ENCODE measurements around the gene SCD5. TPM values are rescaled to one million over a fixed set of nuclear protein-coding genes. Genes with fewer than 3 reads are reported as not detected.

Gene SCD5
- total and polyA plus RNA-seq, 2 of the 4 experiments (the other 2 are of a cell fraction): 12.4 to 13.5 TPM

DNA sequence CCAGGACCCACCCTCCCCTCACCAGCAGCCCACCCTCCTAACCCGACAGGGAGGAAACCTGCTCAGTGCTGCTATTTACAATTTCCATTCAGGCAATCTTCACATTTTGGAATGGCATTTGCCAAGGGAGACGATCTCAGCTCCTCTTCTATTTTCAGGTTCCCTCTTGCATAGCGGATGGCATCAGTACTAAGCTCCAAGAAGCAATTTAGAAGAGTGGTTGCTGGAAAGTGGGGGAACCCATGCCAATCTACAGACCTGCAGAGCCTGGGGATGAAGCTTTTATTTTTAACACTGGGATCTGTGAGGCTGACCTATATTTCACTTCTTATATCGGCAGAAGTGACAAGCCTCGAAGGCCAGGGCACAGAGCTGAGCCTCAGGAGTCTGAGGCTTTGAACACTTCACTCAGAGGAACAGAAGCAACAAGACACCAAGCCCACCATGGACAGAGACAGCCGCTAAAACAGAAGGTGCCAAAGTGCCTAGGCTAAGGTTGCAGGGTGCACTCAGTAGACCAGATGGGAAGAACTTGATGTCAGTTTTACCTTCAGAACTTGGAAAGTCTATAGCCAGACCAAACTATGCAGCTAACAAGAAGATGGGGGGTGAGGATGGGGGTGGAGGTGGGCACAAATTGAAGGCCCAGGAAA lies 44.0 kb downstream of the SCD5 start:
- Histone ChIP-seq H2BK20ac (ENCODE audit: low read depth, low read length) (no peak overlapping the region), H3K4me1 (ENCODE audit: control insufficient read depth, insufficient read depth, low read length) (peaks cover 5% of the 10 kb centered on the region), H2BK5ac (ENCODE audit: low read depth, low read length, poor library complexity, severe bottlenecking) (no peak overlapping the region), H3K4ac (ENCODE audit: low read depth, low read length) (no peak overlapping the region), H2BK15ac (ENCODE audit: low read depth, low read length) (no peak overlapping the region), H2BK120ac (ENCODE audit: low read depth, low read length) (no peak overlapping the region), H4K20me1 (ENCODE audit: insufficient read depth, low read length) (no peaks in the 10 kb centered on the region; the same call in 1 of the 2 replicates), H3K56ac (ENCODE audit: extremely low read depth, insufficient read depth, low read length) (no peak overlapping the region), H3K9ac (ENCODE audit: low read depth, low read length) (no peak overlapping the region), H2AK9ac (replicated peaks; ENCODE audit: low read depth, low read length, poor library complexity) (no peak overlapping the region), H3K18ac (ENCODE audit: low read depth, low read length) (no peak overlapping the region), H3K36me3 (ENCODE audit: control insufficient read depth, insufficient read depth, low read length) (no peaks in the 10 kb centered on the region), H3K27me3 (ENCODE audit: control insufficient read depth, insufficient read depth, low read length) (no peaks in the 10 kb centered on the region), H4K8ac (ENCODE audit: low read depth in 2 of 2, low read length in 2 of 2) (no peak overlapping the region), H4K91ac (ENCODE audit: insufficient read depth, low read depth, low read length) (no peak overlapping the region), H3K9me3 (ENCODE audit: control insufficient read depth, insufficient read depth, low read length) (no peaks in the 10 kb centered on the region), H2AK5ac (ENCODE audit: low read depth, low read length) (no peak overlapping the region), H4K5ac (ENCODE audit: low read depth, low read length) (no peak overlapping the region), H3K14ac (replicated peaks; ENCODE audit: low read depth, low read length) (no peak overlapping the region), H3K4me2 (ENCODE audit: low read depth, low read length) (no peak overlapping the region), H2AFZ (replicated peaks; ENCODE audit: low read length, poor library complexity) (no peak overlapping the region), H3K79me1 (ENCODE audit: low read depth in 1 of 2, low read length in 2 of 2) (peaks cover 3 to 10% of the 10 kb centered on the region in 2 experiments; a peak in 2 of 4 replicates), H3K9me1 (ENCODE audit: insufficient read depth, low read length) (no peaks in the 10 kb centered on the region), H3K4me3 (ENCODE audit: insufficient read depth, low read depth, low read length) (no peak overlapping the region), H3K23ac (ENCODE audit: low read depth, low read length) (no peak overlapping the region), H3K27ac (ENCODE audit: insufficient read depth, low read length) (no peak overlapping the region)
- CTCF ChIA-PET: interaction anchor here (1.0 kb wide), 1 partner anchor 12 kb away, joined by 4 read pairs; no protein-coding TSS in a partner anchor
- dilution Hi-C loops (cut with HindIII; ENCODE audit: low sequenced_read_pairs, unreplicated experiment): no loop called here
- in situ Hi-C loops (cut with MboI; ENCODE audit: low sequenced_read_pairs): no loop called here
- POLR2A ChIA-PET (ENCODE audit: unreplicated experiment): no interaction called here
- TF ChIP-seq NFE2L2 (IDR thresholded peaks at IDR 0.05; ENCODE audit: low read depth, low read length) (no peak), RCOR1 (IDR thresholded peaks at IDR 0.05; ENCODE audit: insufficient replicate concordance, low read length) (no peak), CTCF (conservative IDR thresholded peaks at IDR 0.05; ENCODE audit: low read depth, low read length) (no peak), USF2 (IDR thresholded peaks at IDR 0.05; ENCODE audit: low read depth, low read length) (no peak), POLR2A (IDR thresholded peaks at IDR 0.05; ENCODE audit: low read depth, low read length) (no peak), MAFK (IDR thresholded peaks at IDR 0.05; ENCODE audit: low read depth, low read length) (no peak), ELK1 (IDR thresholded peaks at IDR 0.05; ENCODE audit: borderline replicate concordance, low read depth, low read length) (no peak)
- no TSS peak for BruUV-seq (replicated peaks)
- intact Hi-C loops (cut with micrococcal nuclease): no loop called here
- no peak for ATAC-seq (ENCODE audit: low read depth)
- no peak for DNase-seq
- WGBS, 2 experiments (ENCODE audit: extremely low coverage in 2 of 2, insufficient read length in 1 of 2): no CpG with 5 or more reads among the region's 6 CpGs

Data from IMR-90 (cell line).